M059J (cell line): ENCODE results near the gene LGSN. TPM values are rescaled to one million over a fixed set of nuclear protein-coding genes. Genes with fewer than 3 reads are reported as not detected.
"Not testable (repeated sequence)": the region's sequence is repeated elsewhere in the genome, so short reads cannot be mapped to it uniquely, and the experiment has no call there.

ENCODE experiments used
- DNase-seq: peaks from one replicate; pipeline ENCODE4 v3.0.0-alpha.2; 2012; ENCODE audit warnings: low read depth
- total RNA-seq: library from RNA; depleted of rRNA; stranded (reverse); fragments of >200 nt; shearing (Covaris generic); gene quantifications from 2 replicates; pipeline ENCODE4 v1.2.3, GENCODE V29; 2014; rRNA removed

Gene LGSN
- total RNA-seq, 1 experiment from 2014 or later = 0.07 TPM

DNA sequence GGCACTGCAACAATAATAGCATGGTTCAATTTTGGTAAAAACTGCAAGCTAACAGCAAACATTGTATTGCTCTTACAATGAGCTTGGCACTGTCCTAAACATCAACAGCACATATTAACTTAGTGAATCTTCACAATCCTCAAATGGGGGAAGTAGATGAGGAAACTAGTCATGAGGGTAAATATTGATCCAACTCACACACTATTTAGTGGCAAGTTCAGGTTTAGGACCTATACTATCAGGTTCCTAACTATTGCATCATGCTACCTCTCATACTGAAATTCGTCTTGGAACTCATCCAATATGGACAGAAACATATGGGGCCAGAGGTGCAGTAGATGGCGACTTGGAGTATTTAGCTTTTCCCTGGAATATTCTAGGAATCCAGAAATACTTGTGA lies 74.4 kb downstream of the LGSN start:
- DNase-seq = no peak

DNA sequence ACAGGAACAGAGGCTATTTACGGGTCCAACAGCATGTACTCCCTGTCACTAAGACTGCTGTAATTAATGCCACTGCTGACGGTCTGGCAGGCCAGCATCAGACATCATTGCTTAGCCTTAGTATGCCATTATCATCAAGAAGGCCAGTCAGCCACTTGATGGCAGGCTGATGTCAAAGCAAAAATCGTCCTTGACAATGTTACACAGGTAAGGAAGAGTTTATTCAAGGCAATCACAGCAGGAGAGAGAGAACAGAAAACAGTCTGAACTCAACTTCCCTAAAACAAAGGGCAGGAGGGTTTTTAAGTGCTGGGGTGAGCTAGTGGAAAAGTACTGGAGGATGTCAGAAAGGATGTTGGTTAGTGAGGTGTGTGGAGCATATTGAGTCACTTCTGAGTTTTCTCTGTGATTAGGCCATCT lies 83.4 kb downstream of the LGSN start:
- DNase-seq = no peak

DNA sequence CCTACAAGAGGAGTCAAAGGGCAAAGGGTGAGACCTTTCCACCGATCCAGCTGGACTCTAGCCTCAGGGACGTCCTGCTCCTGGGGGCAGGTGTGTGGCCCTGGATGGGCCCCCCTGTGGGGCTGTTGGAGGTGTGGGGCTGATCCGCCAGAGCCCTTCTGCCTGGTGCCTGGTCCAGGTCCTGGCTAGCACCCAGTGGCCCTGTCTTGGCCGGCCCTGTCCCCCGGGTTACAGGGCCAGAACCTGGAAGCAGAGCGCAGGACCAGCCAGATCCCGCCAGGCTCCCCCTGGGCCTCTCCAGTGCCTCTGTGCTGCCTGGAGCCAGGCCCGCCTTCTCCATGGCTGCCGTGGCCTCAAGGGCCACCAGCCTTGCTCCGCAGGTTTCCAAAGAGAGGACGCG lies 89.3 kb downstream of the LGSN start:
- not testable (repeated sequence) for DNase-seq

DNA sequence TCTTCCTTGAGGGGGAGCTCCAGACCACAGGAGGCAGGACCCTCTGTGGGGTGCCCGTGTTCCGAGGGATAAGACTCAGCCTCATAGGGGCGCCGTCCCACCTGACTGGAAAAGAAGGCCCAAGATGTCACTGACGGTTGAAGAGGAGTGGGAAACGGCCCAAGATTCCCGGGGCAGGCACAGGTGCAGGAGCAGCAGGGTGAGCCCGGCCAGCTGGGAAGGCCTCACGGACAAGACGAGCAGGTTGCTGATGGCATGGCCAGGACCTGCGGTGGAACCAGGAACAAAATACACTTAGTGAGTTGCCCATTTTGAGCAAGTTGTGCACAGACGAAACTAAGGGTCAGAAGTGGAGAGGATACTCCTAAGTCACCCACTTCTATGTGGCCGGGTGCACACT lies 89.8 kb downstream of the LGSN start:
- not testable (repeated sequence) for DNase-seq

DNA sequence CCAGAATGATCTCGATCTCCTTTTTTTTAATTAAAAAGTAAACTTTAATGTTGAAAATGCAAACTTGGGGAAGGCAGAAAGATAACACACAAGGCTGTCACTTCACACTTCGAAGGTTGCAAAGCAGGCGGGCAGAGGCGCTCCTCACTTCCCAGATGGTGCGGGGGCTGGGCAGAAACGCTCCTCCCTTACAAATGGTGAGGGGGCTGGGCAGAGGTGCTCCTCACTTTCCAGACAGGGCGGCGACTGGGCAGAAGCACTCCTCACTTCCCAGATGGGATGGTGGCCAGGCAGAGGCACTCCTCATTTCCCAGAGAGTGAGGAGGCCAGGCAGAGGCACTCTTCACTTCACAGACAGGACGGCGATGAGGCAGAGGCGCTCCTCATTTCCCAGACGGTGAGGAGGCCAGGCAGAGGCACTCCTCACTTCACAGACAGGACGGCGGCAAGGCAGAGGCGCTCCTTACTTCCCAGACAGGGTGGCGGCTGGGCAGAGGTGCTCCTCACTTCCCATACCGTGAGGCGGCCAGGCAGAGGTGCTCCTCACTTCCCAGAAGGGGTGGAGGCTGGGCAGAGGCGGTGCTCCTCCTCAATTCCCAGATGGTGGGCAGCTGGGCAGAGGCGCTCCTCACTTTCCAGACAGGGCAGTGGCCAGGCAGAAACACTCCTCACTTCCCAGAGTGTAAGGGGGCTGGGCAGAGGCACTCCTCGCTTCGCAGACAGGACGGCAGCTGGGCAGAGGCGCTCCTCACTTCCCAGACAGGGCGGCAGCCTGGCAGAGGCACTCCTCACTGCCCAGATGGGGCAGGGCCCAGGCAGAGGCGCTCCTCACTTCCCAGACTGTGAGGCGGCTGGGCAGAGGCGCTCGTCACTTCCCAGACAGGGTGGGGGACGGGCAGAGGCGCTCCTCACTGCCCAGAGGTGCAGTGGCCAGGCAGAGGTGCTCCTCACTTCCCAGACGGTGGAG lies 91.6 kb downstream of the LGSN start:
- DNase-seq = not testable (repeated sequence)

DNA sequence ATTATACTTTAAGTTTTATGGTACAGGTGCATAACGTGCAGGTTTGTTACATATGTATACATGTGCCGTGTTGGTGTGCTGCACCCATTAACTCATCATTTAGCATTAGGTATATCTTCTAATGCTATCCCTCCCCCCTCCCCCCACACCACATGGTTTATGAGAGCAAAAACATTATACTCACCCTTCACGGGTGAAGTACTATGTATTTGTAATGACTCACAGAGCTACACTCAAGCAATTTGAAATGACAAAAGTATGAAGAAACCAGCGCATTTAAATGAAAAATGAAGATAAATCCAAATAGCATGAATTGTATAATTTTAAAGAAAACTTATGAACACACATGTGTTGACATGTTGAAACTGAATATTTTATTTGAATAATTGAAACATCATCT lies 93.8 kb downstream of the LGSN start:
- DNase-seq = not testable (repeated sequence)

Other genes starting within 250 kb of the LGSN start
- 1.1 and 1.8 TPM in 2 replicates for gene FKBP1C, start 108.5 kb downstream of the LGSN start, total RNA-seq